GM21367 (cell line): ENCODE measurements around the gene TRIP4.
A peak's percentile ranks its signal among the peaks of the same experiment; 100 is the strongest.

Experiments
- ATAC-seq: cut with Tn5 transposase; IDR thresholded peaks from one replicate; pipeline ENCODE4 v1.9.1; 2021; ENCODE audit not compliant: unreplicated experiment

TRIP4 gene

DNA sequence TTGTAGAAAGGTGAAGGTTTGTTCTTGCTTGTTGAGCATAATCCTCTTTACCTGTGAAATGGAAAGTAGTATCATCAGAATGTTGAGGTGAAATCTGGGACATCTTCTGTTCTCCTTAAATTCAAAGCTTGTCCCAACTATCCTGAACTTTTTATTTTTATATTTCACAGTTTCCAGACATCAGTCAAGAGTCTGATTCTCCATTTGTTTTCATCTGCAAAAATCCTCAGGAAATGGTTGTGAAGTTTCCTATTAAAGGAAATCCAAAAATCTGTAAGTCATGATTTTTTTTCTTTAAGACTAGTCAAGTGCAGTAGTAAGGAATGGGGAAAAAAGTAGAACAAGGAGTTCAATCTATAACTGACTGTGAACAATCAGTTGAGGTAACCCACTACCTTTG, 57.2 kb downstream of the TRIP4 start:
- no peak for ATAC-seq

- no peak for ATAC-seq
Measured at GRCh38 chr15:64447536-64448315, 60.1 kb downstream of the TRIP4 start.

DNA sequence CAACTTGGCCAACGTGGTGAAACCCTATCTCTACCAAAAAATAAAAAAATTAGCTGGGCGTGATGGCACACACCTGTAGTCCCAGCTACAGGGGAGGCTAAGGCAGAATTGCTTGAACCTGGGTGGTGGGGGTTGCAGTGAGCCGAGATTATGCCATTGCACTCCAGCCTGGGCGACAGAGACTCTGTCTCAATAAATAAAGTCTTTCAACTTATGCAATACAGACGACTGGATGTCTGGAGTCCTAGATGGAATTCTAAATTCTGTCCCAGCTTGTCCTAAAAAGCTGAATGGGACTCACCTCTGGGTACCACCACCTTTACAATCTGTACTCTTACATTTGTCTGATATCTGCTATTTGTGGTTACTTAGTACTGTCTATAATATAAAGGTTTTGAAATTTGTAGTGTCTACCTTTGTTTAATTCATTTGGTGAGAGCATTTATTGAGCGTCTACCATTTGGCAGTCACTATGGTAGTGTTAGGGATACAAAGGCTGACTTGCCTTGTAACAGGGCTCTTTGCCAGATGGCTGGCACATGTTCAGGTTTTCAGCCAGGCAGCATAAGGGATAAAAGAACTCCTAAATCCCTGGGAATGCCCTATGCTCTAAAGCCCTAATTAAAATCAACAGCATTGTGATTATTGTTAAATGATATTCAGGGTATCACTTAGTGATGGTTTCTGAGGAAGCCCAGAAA, 65.5 kb downstream of the TRIP4 start:
- ATAC-seq, result no peak

DNA sequence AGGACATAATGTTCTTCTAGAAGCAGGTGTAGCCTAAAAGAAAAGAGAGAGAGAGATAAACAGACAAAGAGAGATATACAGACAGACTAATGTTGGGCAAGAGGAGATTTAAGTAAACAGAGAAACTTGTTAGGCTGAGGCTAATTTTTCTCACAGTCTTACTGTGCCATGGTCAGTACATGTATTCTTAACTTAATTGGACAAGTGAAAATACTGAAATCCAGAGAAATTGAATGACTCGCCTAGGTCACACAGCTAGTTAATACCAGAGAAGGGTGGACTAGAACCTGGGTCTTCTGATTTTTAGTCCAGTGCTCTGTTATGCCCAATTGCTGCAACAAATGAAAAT, 66.0 kb downstream of the TRIP4 start:
- ATAC-seq, result no peak

GRCh38 chr15:64454282-64454681, 66.6 kb downstream of the TRIP4 start:
- ATAC-seq, result no peak

DNA sequence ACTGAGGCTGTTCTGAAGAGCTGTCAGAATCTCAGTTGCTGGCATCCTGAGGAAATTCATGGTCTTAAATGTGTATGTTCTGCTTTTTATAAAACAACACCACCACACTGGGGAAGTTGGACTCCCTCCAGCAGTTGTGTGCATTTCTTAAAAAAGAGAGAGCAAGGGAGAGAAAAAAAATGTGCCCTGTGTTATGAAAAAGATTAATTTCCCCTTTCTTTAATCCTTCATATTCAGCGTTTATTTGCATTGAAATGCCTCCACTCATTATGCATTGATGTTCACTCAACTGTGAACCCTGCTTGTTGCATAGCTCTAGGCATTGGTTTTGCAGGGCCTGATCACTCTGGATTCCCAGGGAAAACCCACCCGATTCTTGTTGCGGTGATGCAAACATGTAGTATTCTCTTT, 68.3 kb downstream of the TRIP4 start:
- no peak for ATAC-seq

- no peak for ATAC-seq
Measured at GRCh38 chr15:64456634-64457108, 69.0 kb downstream of the TRIP4 start.

DNA sequence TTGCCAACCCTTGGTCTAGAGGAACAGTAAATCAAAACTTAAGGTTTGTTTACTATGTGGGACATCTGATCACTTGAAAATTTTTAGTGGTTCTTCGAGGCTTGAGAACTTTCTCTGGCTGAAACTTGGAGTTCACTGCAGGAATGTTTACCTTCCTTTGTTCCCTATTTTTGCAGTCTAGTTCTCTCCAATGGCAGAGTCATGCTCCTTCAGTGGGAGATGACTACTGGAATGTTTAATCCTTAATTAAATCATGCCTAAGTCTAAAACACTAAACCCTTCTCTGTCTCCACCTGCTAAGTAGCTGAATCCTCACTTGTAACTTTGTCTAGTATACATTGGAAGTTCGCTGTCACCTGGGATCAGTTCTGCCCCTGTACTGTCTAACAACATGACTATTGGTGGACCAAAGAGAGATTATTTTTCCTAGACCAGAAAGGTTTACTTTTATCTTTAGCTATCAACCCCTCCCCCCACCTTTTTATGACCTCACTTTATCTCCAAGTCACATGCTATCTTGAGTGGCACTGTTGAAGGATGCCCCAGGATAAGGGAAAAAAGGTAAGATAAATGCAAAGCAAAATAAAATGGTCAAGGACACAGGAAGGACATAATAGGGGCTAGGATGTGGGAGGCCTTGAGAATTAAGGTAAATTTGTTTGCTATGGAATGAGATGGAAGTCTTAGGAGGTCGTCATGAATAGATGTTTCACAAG, 71.6 kb downstream of the TRIP4 start:
- no peak for ATAC-seq

- peak; percentile 41 for ATAC-seq
Measured at GRCh38 chr15:64460206-64460723, 72.6 kb downstream of the TRIP4 start, which contains the start of gene ZNF609. Gene ZNF609, plus strand, starts transcription at chr15:64460578. Its CDS starts 38,842 bp downstream, at chr15:64499420.

GRCh38 chr15:64460724-64461720, 73.4 kb downstream of the TRIP4 start:
- peak; percentile 26 for ATAC-seq

DNA sequence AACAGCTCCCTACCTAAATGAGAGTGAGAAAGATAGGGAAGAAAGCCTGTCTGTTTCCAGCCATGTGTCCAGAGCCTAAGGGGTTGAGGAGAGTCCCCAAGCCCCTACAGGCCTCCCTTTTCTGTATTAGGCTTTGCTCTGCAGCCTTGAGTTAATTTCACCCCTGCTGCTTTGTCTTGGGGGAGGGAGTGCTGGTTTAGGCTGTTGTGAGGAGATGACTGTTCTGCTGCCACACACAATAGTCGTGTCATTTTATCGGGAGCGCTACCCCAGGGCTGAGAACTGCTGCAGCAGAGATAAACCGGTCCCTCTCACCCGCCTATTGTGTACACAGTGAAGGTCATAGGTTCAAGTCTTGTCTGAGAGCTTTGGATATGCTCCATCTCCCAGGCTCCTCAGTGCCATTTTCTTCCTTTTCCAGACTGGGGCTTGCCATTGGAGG, 74.1 kb downstream of the TRIP4 start:
- ATAC-seq, result no peak

GRCh38 chr15:64462492-64462891, 74.9 kb downstream of the TRIP4 start:
- ATAC-seq, result no peak

GRCh38 chr15:64464276-64465005, 76.8 kb downstream of the TRIP4 start:
- ATAC-seq, result no peak

GRCh38 chr15:64466408-64467141, 78.9 kb downstream of the TRIP4 start:
- ATAC-seq, result no peak

DNA sequence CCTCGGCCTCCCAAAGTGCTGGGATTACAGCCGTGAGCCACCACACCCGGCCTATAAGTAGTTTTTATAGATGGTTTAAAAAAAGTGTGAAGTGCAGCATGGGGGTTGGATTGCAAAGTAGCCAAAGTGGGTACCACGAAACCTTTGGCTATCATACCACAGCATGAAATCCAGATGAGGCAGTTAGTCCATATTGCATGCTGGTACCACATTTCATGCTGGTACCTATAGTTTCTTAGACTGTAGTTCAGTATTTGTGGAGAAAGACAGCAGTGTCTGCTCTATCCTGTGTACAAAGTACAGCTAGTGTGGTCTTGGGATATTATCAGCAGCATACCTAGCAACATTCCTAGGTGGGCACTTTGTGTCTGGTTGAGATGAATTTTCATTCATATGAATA, 84.5 kb downstream of the TRIP4 start:
- ATAC-seq, result no peak

GRCh38 chr15:64474846-64475245, 87.2 kb downstream of the TRIP4 start:
- ATAC-seq, result no peak

GRCh38 chr15:64476550-64476949, 88.9 kb downstream of the TRIP4 start:
- ATAC-seq, result no peak

DNA sequence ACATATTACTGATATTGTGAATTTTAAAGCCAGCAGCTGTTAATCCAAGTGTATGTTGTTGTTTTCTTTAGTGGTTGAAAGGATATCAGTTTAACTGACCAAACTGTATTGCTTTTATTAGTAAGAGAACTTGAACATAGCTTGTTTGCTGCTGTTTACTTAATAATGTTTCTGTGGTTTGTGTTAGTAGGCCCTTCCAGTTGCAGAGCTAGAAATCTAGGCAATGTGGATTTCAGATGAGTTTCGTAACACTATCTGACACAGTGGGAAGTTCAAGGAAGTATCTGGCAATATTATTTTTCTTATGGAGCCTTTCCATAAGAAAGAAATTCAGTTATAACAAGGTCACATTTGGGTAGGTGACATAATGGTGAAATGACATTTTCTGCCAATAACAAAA, 91.2 kb downstream of the TRIP4 start:
- ATAC-seq, result no peak

GRCh38 chr15:64480891-64481290, 93.3 kb downstream of the TRIP4 start:
- ATAC-seq, result no peak
